ENCODE measurements around the gene ABCB6.

Gene ABCB6

GRCh38 chr2:219252084-219252483, 33.3 kb upstream of the ABCB6 start:
- Histone ChIP-seq H3K4ac (ENCODE audit: low read depth in 1 of 2, low read length in 2 of 2) (peak overlapping the region in 1 of 2 experiments; percentile 26), H3K9ac (ENCODE audit: low read length) (no peak overlapping the region), H3K4me1 (ENCODE audit: control insufficient read depth, insufficient read depth, low read depth, low read length) (peaks cover 65% of the 10 kb centered on the region), H2AK5ac (ENCODE audit: low read length, severe bottlenecking) (peak overlapping the region; percentile 89), H2BK15ac (ENCODE audit: low read depth, poor library complexity, severe bottlenecking) (no peak overlapping the region), H3K9me3 (ENCODE audit: control insufficient read depth, low read length) (no peaks in the 10 kb centered on the region), H3K4me2 (ENCODE audit: low read length, poor library complexity, severe bottlenecking) (peak overlapping the region; percentile 100), H2BK5ac (ENCODE audit: low read depth, low read length, poor library complexity, severe bottlenecking) (no peak overlapping the region), H3K23ac (ENCODE audit: low read length in 2 of 2) (no peak overlapping the region), H3K79me1 (replicated peaks; ENCODE audit: low read length, poor library complexity, severe bottlenecking) (peaks cover 8% of the 10 kb centered on the region), H2BK12ac (ENCODE audit: low read length in 2 of 2) (peak overlapping the region in 1 of 2 experiments; percentile 51), H3K14ac (ENCODE audit: low read length in 2 of 2) (no peak overlapping the region), H4K91ac (ENCODE audit: low read length) (no peak overlapping the region), H3K18ac (ENCODE audit: low read depth in 1 of 2, low read length in 2 of 2) (no peak overlapping the region), H3K27me3 (ENCODE audit: control insufficient read depth in 1 of 2, insufficient read depth in 1 of 2, low read length in 2 of 2) (peaks cover 0 to 16% of the 10 kb centered on the region in 2 experiments), H3K27ac (ENCODE audit: low read length, poor library complexity, severe bottlenecking) (peak overlapping the region; percentile 99), H3K36me3 (ENCODE audit: control insufficient read depth in 1 of 2, insufficient read depth in 2 of 2, low read depth in 1 of 2, low read length in 2 of 2) (peaks cover 27 to 28% of the 10 kb centered on the region in 2 experiments), H2AFZ (ENCODE audit: low read depth, low read length) (no peak overlapping the region), H4K8ac (ENCODE audit: low read length) (no peak overlapping the region), H3K4me3 (ENCODE audit: insufficient read depth in 1 of 2, low read depth in 1 of 2, low read length in 2 of 2) (peak overlapping the region in 1 of 2 experiments; percentile 85), H2BK120ac (ENCODE audit: low read depth, low read length) (no peak overlapping the region)
- no peak for DNase-seq
- 89% methylated on average over 1 of the region's 5 CpGs for WGBS

DNA sequence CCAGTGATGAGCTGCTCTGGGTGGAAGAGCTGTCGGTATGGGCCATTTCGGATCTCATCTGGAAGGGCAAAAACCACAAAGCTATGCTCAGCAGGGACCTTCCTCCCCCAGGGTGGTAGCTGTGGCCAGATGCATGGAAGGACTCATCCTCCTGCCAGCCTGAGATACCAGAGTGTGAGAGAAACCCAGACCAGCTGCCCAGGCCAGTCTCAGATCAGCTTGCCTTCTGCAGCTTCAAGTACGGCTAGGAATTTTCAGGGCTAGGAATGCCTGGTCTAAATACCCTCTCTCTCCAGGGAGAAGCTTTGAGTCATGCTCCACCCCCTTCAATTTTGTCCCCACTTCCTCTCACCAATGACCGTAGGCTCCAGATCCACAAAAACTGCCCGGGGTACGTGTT, 32.9 kb upstream of the ABCB6 start:
- H3K9ac ChIP-seq (ENCODE audit: low read length): no peak overlapping the region
- peaks cover 0 to 16% of the 10 kb centered on the region in 2 experiments for H3K27me3 ChIP-seq (ENCODE audit: control insufficient read depth in 1 of 2, insufficient read depth in 1 of 2, low read length in 2 of 2)
- peak overlapping the region in 1 of 2 experiments; percentile 35 for H3K14ac ChIP-seq (ENCODE audit: low read length in 2 of 2)
- no peak overlapping the region for H2BK5ac ChIP-seq (ENCODE audit: low read depth, low read length, poor library complexity, severe bottlenecking)
- peak overlapping the region; percentile 89 for H2AK5ac ChIP-seq (ENCODE audit: low read length, severe bottlenecking)
- H3K9me3 ChIP-seq (ENCODE audit: control insufficient read depth, low read length): no peaks in the 10 kb centered on the region
- peaks cover 11% of the 10 kb centered on the region for H3K79me1 ChIP-seq (replicated peaks; ENCODE audit: low read length, poor library complexity, severe bottlenecking)
- no peak overlapping the region for H2AFZ ChIP-seq (ENCODE audit: low read depth, low read length)
- DNase-seq: peak; percentile 5
- H2BK15ac ChIP-seq (ENCODE audit: low read depth, poor library complexity, severe bottlenecking): no peak overlapping the region
- no peak overlapping the region for H3K18ac ChIP-seq (ENCODE audit: low read depth in 1 of 2, low read length in 2 of 2)
- H2BK12ac ChIP-seq (ENCODE audit: low read length in 2 of 2): peak overlapping the region in 1 of 2 experiments; percentile 51
- WGBS: 79% methylated on average over 6 of the region's 6 CpGs
- peaks cover 66% of the 10 kb centered on the region for H3K4me1 ChIP-seq (ENCODE audit: control insufficient read depth, insufficient read depth, low read depth, low read length)
- no peak overlapping the region for H2BK120ac ChIP-seq (ENCODE audit: low read depth, low read length)
- no peak overlapping the region for H3K23ac ChIP-seq (ENCODE audit: low read length in 2 of 2)
- peak overlapping the region in 1 of 2 experiments; percentile 26 for H3K4ac ChIP-seq (ENCODE audit: low read depth in 1 of 2, low read length in 2 of 2)
- H3K27ac ChIP-seq (ENCODE audit: low read length, poor library complexity, severe bottlenecking): peak overlapping the region; percentile 99
- peaks cover 31% of the 10 kb centered on the region in 2 experiments for H3K36me3 ChIP-seq (ENCODE audit: control insufficient read depth in 1 of 2, insufficient read depth in 2 of 2, low read depth in 1 of 2, low read length in 2 of 2)
- H4K91ac ChIP-seq (ENCODE audit: low read length): no peak overlapping the region
- H4K8ac ChIP-seq (ENCODE audit: low read length): peak overlapping the region; percentile 35
- H3K4me2 ChIP-seq (ENCODE audit: low read length, poor library complexity, severe bottlenecking): peak overlapping the region; percentile 36
- peak overlapping the region in 1 of 2 experiments; percentile 85 for H3K4me3 ChIP-seq (ENCODE audit: insufficient read depth in 1 of 2, low read depth in 1 of 2, low read length in 2 of 2)

DNA sequence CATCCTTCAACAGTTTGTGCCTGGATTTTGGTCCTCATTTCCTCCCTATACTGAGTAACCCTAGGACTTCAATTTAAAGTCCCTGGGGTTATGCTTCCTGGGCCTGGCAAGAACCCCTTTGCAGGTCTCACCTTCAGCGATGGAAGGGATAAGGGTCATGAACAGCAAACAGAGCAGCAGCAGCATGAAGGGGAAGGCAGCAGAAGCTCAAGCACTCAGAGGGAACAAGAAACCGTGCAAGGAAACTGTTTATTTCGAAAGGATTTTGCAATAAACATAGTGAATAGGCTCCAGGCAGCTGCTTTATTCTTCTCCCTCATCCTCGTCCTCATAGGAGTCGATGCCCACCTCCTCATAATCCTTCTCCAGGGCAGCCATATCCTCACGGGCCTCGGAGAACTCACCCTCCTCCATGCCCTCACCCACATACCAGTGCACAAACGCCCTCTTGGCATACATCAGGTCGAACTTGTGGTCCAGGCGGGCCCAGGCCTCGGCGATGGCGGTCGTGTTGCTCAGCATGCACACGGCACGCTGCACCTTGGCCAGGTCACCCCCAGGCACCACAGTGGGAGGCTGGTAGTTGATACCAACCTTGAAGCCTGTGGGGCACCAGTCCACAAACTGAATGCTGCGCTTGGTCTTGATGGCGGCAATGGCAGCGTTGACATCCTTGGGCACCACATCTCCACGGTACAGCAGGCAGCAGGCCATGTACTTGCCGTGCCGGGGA, 31.5 kb upstream of the ABCB6 start:
- Histone ChIP-seq H3K18ac (ENCODE audit: low read depth in 1 of 2, low read length in 2 of 2) (peak overlapping the region; percentile 13 to 46), H3K4me1 (ENCODE audit: control insufficient read depth, insufficient read depth, low read depth, low read length) (peaks cover 69% of the 10 kb centered on the region), H3K4me3 (ENCODE audit: insufficient read depth in 1 of 2, low read depth in 1 of 2, low read length in 2 of 2) (peak overlapping the region in 1 of 2 experiments; percentile 10), H3K4me2 (ENCODE audit: low read length, poor library complexity, severe bottlenecking) (no peak overlapping the region), H3K9ac (ENCODE audit: low read length) (peak overlapping the region; percentile 63), H2AK5ac (ENCODE audit: low read length, severe bottlenecking) (peak overlapping the region; percentile 89), H4K8ac (ENCODE audit: low read length) (peak overlapping the region; percentile 74), H3K23ac (ENCODE audit: low read length in 2 of 2) (no peak overlapping the region), H3K9me3 (ENCODE audit: control insufficient read depth, low read length) (no peaks in the 10 kb centered on the region), H3K79me1 (replicated peaks; ENCODE audit: low read length, poor library complexity, severe bottlenecking) (peaks cover 15% of the 10 kb centered on the region), H3K27me3 (ENCODE audit: control insufficient read depth in 1 of 2, insufficient read depth in 1 of 2, low read length in 2 of 2) (peaks cover 0 to 11% of the 10 kb centered on the region in 2 experiments), H3K36me3 (ENCODE audit: control insufficient read depth in 1 of 2, insufficient read depth in 2 of 2, low read depth in 1 of 2, low read length in 2 of 2) (peaks cover 32 to 33% of the 10 kb centered on the region in 2 experiments), H2BK15ac (ENCODE audit: low read depth, poor library complexity, severe bottlenecking) (peak overlapping the region; percentile 73), H2BK120ac (ENCODE audit: low read depth, low read length) (no peak overlapping the region), H4K91ac (ENCODE audit: low read length) (peak overlapping the region; percentile 97), H3K4ac (ENCODE audit: low read depth in 1 of 2, low read length in 2 of 2) (peak overlapping the region; percentile 77 to 79), H2BK12ac (ENCODE audit: low read length in 2 of 2) (peak overlapping the region; percentile 35 to 57), H3K14ac (ENCODE audit: low read length in 2 of 2) (peak overlapping the region in 1 of 2 experiments; percentile 64), H3K27ac (ENCODE audit: low read length, poor library complexity, severe bottlenecking) (peak overlapping the region; percentile 99), H2AFZ (ENCODE audit: low read depth, low read length) (no peak overlapping the region), H2BK5ac (ENCODE audit: low read depth, low read length, poor library complexity, severe bottlenecking) (peak overlapping the region; percentile 95)
- 95% methylated on average over 22 of the region's 22 CpGs for WGBS
- DNase-seq: peak; percentile 59

GRCh38 chr2:219249203-219249980, 30.6 kb upstream of the ABCB6 start:
- Histone ChIP-seq H3K18ac (ENCODE audit: low read depth in 1 of 2, low read length in 2 of 2) (peak overlapping the region; percentile 56 to 73), H4K8ac (ENCODE audit: low read length) (peak overlapping the region; percentile 80), H2AK5ac (ENCODE audit: low read length, severe bottlenecking) (peak overlapping the region; percentile 95), H3K4me2 (ENCODE audit: low read length, poor library complexity, severe bottlenecking) (peak overlapping the region; percentile 54), H3K27me3 (ENCODE audit: control insufficient read depth in 1 of 2, insufficient read depth in 1 of 2, low read length in 2 of 2) (peaks cover 0 to 3% of the 10 kb centered on the region in 2 experiments), H2AFZ (ENCODE audit: low read depth, low read length) (no peak overlapping the region), H3K79me1 (replicated peaks; ENCODE audit: low read length, poor library complexity, severe bottlenecking) (peaks cover 18% of the 10 kb centered on the region), H4K91ac (ENCODE audit: low read length) (peak overlapping the region; percentile 64), H2BK120ac (ENCODE audit: low read depth, low read length) (no peak overlapping the region), H3K9ac (ENCODE audit: low read length) (peak overlapping the region; percentile 63), H2BK5ac (ENCODE audit: low read depth, low read length, poor library complexity, severe bottlenecking) (peak overlapping the region; percentile 95), H3K4me3 (ENCODE audit: insufficient read depth in 1 of 2, low read depth in 1 of 2, low read length in 2 of 2) (peak overlapping the region in 1 of 2 experiments; percentile 10), H3K36me3 (ENCODE audit: control insufficient read depth in 1 of 2, insufficient read depth in 2 of 2, low read depth in 1 of 2, low read length in 2 of 2) (peaks cover 32 to 33% of the 10 kb centered on the region in 2 experiments), H3K27ac (ENCODE audit: low read length, poor library complexity, severe bottlenecking) (peak overlapping the region; percentile 99), H3K4me1 (ENCODE audit: control insufficient read depth, insufficient read depth, low read depth, low read length) (peaks cover 67% of the 10 kb centered on the region), H3K4ac (ENCODE audit: low read depth in 1 of 2, low read length in 2 of 2) (peak overlapping the region; percentile 43 to 77), H3K14ac (ENCODE audit: low read length in 2 of 2) (no peak overlapping the region), H2BK12ac (ENCODE audit: low read length in 2 of 2) (peak overlapping the region; percentile 11 to 51), H3K9me3 (ENCODE audit: control insufficient read depth, low read length) (no peaks in the 10 kb centered on the region), H3K23ac (ENCODE audit: low read length in 2 of 2) (no peak overlapping the region), H2BK15ac (ENCODE audit: low read depth, poor library complexity, severe bottlenecking) (no peak overlapping the region)
- WGBS: 20% methylated on average over 7 of the region's 7 CpGs
- DNase-seq: peak; percentile 79

All from mesenchymal stem cell (in vitro differentiated cells and primary cell).